Activated naive CD8-positive, alpha-beta T cell treated with anti-CD3 and anti-CD28 coated beads, Interleukin-2, amount 50 U/mL, for 16 hours (primary cell): Measurements from ENCODE around the gene EPHA1.
"Not testable (repeated sequence)": the region's sequence is repeated elsewhere in the genome, so short reads cannot be mapped to it uniquely, and the experiment has no call there.

Experiments
- DNase-seq: peaks from one replicate; pipeline ENCODE4 v3.0.0-alpha.2; 2020; ENCODE audit warnings: low read depth, low spot score

EPHA1 gene

DNA sequence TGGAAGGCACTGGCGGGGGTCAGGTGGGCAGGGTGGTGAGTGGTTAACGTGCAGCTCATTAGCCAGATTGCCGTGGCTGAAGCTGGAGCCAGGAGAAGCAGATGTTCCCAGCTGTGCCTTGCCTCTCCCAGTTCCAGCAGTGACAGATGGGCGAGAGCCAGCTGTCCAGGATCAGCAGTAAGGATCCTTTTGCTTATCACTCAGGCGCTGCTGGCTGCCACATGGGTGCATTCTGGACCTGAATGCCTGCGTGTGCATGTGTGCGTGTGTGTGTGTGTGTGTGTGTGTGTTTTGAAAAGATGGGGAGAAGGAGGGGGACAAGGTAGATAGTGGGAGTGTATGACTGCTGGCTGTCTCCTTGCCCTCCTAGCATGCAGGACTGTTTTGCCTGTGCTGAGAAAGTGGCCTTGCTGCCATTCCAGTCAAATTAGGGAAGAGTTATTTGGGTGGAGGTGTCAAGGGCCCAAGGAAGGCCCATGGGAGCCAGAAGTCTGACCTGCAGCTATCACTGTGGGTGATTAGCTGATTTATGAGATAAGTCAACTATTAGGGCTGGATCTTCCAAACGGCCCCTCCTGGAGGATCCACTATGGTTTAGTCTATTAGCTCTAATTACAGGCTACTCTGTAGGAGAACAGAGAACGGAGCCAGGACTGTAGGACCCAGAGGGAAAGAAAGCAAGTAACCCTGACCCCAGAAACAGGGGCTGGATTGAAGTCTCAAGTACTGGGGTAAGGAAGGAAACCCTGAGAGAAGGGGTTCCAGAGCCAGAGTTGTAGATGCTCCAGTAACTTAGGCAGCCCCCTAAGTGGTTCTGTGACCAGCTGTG is 3.3 kb downstream of the EPHA1 start:
- DNase-seq, result no peak

DNA sequence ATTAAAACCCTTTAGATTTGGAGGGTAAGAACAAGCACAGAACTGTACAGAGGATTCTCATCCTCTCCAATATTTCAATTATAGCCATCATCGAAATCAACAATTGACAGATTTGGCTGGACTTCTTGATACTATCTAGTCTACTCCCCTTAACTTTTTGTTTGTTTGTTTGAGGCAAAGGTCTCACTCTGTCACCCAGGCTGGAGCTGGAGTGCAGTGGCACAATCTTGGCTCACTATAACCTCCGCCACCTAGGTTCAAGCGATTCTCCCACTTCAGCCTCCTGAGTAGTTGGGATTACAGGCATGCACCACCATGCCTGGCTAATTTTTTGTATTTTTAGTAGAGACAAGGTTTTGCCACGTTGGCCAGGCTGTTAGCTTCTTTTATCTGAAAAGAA is 6.4 kb downstream of the EPHA1 start:
- DNase-seq, result not testable (repeated sequence)

DNA sequence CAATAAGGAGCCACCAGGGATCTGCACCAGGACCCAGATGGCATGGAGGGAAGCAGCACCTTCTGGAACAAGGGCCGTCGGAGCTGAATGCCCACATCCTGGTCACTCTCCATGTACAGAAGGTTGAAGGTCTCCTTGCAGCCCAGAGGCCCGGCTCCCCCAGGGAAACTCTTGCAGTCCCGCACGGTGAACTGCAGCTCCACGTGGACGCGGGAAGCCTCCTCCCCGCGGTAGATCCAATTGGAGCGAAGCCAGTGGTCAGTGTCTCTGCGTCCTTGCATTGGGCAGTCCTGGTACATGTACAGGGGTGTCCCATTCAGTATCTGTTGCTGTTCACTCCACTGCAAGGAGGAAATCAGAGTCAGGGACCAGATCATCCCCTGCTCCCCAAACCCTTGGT is 7.4 kb downstream of the EPHA1 start:
- no peak for DNase-seq

DNA sequence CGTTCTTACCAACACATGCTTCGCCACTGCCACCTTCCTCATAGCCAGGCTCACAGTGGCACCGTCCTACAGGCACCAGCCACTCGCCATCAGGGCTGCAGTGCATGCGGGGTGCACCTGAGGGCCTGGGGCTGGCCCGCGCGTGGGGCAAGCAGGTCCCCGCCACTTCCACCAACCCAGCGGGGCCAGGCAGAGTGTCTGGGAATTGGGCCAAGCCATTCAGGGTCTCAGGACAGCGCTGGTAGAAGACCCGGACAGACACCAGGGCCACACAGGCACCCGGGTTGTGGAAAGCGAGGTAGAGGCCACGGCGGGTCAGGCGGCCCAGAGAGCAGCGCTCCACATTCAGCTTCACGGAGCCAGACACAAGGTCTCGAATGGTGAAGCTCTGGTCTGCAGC is 9.0 kb downstream of the EPHA1 start:
- DNase-seq, result no peak

DNA sequence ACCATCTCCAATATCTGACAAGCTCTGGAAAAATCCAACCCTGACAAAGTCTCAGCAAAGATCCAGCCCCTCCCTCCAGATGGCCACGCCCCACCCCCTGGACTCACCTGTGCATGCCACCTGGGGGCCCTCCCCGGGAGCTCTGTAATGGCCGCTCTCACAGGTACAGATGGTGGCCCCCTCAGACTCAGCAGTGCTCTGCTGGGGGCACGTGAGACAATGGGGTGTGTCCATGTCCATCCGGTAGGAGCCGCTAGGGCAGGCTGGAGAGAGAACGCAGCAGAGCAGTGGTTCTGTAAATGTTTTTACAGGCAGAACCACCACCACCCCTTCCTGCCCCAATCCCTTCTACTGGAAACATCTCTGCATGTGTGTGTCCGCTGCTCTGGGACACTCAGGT is 9.5 kb downstream of the EPHA1 start:
- DNase-seq, result no peak

DNA sequence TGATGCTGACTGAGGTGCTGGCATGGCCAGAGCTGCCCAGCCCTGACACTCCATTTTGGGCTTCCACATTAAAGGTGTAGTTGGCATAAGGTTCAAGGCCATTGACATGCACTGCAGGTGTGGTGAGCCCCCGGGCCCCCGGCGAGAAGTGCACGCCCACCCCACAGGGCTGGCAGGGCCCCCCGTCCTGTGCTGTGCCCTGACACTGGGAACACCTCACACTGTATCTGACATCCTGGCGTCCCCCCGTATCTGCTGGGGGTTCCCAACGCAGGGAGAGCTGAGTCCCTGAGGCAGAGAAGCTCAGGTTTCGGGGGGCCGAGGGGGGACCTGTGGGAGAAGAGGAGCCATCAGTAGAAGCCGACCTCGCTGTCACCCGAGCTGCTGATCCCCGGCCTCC is 10.0 kb downstream of the EPHA1 start:
- DNase-seq, result no peak

DNA sequence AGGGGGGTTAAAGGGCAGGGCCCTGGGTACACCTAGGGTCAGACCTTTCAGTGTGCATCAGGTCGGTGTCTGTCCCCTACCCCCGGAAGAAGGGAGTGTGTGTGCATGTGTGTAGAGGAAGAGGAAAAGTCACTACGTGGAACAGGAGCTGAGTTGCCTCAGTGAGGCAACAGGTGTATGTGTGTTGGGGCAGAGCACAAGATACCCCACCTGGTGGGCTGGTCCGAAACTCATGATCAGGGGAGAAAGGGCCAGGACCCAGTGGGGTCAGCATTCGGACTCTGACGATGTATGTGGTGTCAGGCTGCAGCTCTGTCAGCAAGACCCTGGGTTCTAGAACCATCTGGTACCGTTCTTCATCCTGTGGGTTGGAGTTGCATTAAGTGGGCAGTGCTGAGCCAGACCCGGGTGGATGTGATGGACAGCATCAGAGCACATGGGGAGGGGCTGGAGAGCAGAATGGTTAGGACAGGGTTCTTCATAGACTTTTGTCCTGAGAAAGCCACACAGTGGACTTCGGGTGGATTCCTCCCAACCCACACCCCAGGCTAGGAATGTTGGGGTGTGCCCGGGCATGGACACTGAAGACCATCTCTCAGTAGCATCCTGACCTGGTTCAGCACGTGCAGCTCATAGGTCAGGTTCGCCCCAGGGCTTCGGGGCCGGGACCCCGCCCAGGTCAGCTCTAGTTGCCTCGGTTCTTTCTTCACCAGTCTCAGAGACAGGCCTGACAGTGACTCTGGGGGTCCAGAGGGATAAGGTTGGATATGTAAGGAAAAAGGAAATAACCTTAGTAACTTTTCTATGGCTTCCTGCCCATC is 10.7 kb downstream of the EPHA1 start:
- no peak for DNase-seq

DNA sequence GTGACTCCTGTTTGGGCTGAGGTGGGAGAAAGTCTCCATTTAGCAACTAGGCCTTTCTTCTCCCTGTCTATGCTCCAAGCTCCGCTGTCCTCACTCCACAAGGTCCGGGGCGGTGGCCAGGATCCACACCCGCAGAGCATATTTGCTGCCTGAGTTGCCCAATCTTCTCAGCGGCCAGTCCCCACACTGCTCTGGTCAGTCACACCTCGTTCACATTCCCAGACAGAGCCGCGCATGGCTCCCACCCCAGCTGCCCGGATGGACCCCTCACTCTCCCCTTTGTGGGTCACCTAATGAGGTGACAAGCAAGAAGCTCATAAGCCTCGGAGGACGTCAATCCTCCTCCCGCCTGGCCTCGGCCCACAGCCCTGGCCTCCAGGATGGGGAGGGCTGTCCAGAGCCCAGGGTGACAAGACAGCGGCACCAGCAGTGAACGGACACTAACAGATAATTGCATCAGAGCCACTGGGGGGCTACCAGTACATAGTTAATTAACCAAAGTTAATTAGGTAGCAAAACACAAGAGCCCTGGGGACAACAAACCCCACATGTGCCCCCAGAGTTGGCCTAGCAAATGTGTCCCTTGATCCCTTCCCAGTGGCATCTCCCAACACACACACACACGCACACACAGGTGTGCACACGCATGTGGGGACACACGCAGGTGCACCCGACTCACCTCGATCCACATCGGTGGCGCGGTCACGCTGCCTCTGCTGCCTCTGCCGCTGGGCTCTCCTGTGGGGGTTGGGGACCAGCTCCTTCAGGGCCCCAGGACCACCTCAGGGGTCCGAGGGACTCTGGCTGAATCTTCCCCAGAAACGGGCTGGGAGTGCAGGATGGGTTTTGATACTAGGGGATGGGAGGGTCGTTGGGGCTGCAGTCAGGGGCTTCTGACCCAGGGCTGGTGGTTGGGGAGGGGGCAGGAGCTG is 11.8 kb downstream of the EPHA1 start:
- DNase-seq, result no peak

DNA sequence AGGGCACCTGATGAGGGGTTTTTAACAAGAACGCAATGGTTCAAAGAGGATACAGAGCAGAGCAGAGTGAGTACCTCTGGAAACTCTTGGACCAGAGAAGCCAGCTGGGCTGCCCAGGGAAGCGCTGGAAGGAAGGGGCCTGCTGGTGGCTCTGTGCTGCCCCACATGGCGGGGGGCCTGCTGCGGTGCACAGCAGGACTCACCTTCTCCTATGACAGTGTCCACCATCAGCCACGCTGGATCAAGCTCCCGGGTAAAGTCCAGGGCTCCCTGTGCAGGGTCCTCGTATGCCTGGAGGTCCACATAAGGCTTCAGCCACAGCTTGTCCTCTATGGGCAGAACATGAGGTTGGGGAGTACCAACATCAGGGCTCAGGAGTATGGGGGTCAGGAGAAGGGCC is 12.5 kb downstream of the EPHA1 start:
- DNase-seq, result no peak

DNA sequence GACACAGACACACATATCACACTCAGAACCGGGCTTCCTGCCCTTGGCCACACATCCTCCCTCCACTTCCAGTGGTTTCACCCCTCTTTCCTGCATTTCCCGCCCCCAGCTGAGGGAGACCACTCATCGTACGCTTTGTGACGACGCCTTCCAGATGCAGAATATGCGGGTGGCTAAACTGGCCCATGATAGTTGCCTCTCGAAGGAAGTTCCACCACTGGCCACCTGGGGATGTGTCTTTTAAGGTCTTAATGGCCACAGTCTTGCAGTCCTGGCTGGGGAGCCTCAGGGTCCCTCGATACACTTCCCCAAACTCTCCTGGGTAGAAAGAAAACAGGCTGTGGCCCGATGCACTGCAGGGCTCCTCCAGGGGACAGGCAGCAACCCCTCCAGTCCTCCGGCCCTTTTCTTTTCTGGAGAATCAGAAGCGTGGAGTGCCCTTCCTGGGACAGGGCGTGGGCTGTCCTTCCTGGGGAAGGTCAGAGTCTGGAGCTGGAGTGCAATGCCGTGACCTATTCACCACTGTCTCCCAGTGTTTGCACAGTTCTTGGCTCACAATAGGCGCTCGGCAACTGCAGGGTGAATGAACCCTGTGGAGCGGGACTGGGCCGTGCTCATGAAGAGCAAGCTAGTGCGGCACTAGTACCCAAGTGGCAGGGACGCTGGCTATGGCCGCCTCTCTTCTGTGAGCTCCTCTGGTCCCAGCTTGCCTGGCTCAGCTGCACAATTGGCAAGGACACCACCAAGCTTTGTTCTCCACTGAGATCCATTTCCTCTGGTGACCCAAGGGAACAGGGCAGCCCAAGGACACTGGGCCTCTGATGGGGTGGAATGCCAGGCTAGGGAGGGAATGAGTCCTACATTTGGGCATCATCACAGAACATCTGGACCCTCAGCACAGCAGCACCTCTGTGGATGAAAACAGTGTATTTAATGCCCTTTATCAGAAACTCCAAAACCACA is 13.2 kb downstream of the EPHA1 start:
- no peak for DNase-seq

DNA sequence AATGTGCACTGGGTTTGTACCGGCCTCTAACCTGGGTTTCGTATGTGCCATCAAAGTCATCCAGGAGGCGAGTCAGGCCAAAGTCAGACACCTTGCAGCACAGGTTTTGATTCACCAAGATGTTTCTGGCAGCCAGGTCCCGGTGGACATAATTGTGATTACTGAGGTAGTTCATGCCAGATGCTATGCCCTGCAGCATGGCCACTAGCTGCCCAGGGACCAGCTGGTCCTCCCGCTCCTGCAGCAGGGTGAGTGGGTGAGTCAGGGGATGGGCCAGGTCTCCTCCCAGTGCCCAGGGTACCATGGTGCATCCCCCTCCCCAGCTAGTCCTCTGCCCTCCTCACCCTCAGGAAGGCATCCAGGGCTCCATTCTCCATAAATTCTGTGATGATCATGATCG is 13.9 kb downstream of the EPHA1 start:
- DNase-seq, result no peak

DNA sequence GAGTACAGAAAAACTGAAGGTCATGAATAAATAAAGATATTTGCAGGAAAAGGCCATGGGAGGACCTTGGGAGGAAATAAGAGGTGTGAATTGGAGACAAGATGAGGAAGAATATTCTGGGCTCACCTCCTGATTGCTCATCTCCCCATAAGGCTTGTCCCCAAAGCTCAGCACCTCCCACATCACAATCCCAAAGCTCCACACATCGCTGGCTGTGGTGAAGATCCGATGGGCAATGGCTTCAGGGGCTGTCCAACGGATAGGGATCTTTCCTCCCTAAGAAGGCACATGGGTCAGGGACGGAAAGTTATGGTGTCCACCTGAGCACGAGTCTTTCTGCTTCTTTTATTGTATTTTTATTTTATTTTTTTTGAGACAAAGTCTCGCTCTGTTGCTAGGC is 14.6 kb downstream of the EPHA1 start:
- no peak for DNase-seq

DNA sequence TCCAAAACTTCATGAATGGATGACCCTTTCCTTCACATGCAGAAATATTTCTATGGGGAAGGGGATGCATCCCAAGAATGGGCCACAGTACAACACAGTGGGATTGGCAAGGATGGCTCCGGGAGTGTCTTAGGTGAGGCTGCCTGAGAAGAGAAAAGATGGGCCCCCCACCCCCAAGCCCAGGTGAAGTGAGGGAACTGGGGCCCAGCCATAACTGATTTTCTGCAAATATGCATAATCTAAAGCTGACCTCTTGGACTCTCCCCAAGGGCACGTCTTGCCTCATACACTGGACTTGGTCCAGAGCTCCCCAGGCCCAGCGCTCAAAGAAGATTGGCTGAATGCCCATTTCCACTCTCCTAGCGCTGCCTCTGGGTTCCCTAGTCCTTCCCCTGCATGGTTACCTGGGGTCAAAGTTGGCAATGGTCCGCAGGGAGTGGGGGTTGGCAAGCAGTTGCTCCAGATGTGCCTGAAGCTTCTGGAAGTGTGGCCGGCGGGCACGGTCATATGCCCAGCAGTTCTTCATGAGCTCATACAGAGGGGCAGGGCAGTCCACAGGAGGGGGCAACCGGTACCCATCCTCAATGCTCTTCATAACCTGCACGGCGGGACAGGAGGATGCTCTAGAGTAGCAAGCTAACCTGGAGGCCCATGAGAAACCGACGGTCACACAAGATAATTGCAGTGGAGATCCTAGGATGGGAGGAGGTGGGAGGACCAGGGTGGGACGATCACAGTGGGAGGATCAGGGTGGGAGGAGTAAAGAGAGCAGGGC is 15.2 kb downstream of the EPHA1 start:
- no peak for DNase-seq

DNA sequence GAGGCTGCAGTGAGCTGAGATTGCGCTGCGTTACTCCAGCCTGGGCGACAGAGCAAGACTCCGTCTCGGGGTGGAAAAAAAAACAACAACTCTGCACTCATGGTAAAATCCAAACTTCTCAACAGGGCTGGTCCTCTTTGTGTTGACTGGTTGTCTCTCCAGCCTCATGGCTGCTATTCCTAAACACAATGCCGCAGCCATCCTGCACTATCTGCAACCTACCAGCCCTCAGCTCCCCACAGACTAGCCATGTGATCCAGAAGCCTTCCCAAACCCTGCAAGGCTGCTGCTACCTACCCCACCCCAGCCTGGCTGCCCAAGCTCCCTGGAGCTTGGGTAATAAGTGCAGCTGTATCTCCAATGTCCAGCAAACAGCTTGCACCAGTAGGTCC is 15.8 kb downstream of the EPHA1 start:
- DNase-seq, result no peak

DNA sequence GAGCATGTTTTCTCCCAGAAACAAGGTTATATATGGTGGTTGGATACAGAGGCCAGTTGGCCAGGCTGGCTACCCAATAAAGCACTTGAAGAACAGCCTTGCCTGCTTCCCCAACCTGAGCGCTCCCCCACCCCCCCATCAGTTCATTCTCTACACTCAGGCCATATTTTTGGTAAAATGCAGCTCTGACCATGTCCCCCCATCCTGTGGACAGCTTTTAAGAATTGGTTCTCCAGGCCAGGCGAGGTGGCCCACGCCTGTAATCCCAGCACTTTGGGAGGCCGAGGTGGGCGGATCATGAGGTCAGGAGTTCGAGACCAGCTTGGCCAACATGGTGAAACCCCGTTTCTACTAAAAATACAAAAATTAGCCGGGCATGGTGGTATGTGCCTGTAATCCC is 16.2 kb downstream of the EPHA1 start:
- not testable (repeated sequence) for DNase-seq

DNA sequence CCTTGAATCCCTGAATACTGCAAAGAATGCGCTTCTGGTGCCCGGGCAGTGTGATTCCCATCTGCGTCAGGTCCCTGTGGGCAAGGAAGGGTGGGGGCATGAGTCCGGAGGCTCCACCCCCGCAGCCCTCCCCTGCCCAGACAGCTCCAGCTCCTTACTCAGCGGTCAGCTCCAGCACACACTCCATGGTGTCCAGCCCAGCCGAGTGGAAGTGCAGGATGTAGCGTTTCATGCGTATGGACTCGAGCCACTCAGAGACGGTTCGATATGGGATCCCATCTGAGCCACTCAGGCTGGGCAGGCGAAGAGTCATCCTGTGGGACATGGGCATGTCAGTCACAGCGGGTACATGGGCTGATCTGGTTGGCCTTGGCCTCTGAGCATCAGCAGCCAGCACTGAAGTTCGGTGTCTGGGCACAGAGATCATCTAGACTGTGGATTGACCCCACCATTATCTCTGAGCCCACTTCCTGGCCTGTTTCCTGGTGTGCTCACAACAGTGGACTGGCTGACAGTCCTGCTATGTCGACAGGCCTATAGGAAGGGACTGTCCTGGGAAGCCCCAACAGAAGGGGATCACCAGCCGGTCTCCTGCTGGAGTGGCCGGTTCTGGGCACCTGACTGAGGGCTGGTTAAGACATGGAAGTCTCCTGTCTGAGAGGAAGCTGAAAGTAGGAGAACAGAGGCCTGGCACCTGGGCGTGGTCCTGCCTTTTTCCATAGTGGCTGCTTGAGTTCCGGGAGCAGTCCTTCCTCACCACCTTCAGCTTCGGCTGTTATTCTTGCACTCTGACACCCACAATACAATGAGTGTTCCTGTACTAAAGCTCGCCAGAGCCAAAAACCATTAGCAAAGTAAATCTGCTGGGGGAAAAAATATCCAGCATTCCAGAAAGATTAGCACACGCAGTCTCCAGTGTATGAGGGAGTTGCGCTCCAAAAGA is 16.9 kb downstream of the EPHA1 start:
- DNase-seq, result no peak

DNA sequence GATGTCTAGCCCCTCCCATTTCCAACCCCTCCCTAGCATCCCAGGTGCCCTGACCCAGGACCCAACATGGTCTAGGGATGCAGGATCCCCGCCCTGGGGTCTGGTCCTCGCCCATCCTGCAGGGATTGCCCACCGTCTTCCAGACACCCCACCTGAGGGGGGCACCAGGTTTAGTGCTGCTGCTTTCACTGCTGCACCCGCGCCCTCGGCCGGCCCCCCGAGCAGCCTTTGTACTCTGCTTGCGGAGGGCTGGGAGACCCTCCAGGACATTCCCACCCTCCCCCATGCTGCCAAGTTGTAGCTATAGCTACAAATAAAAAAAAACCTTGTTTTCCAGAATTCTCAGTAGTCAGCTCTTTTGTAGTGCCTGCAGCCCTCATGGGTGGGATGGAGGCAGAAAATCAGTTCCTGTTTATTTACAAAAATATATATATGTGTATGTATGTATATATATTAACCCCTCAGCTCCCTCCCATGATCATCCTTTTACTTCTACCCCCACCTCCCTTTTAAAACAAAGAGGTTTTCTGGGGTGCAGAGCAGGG is 17.8 kb downstream of the EPHA1 start:
- no peak for DNase-seq

DNA sequence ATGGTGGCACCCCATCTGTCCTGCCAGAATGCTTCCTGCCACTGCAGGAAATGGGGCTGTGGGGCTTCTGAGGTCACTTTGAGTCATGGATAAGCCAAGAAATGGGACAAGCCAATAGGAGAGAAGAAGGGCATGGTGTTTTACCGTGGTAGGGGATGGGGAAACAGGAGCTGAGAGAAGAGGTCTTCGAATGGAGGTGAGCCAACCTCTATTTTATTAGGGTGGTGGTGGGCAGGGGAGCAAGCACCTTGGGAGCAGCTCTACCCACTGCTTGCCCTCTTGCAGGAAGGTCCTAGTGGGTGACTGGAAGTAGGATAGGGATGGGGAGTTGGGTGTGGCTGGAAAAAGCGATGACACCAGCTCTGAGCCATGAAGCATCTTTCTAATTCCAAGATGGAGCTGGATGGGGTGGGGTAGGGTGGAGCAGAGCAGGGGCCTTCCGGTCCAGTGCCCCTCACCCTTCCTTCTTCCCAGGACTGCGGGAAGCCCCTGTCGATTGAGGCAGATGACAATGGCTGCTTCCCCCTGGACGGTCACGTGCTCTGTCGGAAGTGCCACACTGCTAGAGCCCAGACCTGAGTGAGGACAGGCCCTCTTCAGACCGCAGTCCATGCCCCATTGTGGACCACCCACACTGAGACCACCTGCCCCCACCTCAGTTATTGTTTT is 18.4 kb downstream of the EPHA1 start:
- DNase-seq, result no peak
